WI38 (cell line): Measurements from ENCODE around the gene COL6A2.

ENCODE experiments used
- H3K4me3 ChIP-seq: 2 replicates; pipeline ENCODE4 v1.5.1; 2011; ENCODE audit warnings: low read depth, mild to moderate bottlenecking, control low read depth, low read length
- CTCF ChIP-seq: IDR thresholded peaks from 2 replicates; pipeline ENCODE4 v1.5.1; 2012; ENCODE audit warnings: low read depth, mild to moderate bottlenecking, control low read depth, low read length

Gene COL6A2

GRCh38 chr21:46061518-46061917 is 36.4 kb upstream of the COL6A2 start:
- no peak for TF ChIP-seq CTCF
- no peak overlapping the region for H3K4me3 ChIP-seq

- TF ChIP-seq CTCF = no peak
- no peak overlapping the region for H3K4me3 ChIP-seq
These were observed 36.0 kb upstream of the COL6A2 start for GRCh38 chr21:46061950-46062349.

GRCh38 chr21:46062471-46063211 is 35.3 kb upstream of the COL6A2 start:
- no peak for TF ChIP-seq CTCF
- H3K4me3 ChIP-seq = no peak overlapping the region

GRCh38 chr21:46063227-46063626 is 34.7 kb upstream of the COL6A2 start:
- TF ChIP-seq CTCF = no peak
- H3K4me3 ChIP-seq = no peak overlapping the region

GRCh38 chr21:46063734-46064680 is 33.9 kb upstream of the COL6A2 start:
- TF ChIP-seq CTCF = no peak
- no peak overlapping the region for H3K4me3 ChIP-seq

- no peak for TF ChIP-seq CTCF
- H3K4me3 ChIP-seq = no peak overlapping the region
These were observed 33.1 kb upstream of the COL6A2 start for GRCh38 chr21:46064870-46065214.
